Fibroblast of pulmonary artery (primary cell): ENCODE measurements around the gene FYCO1.

Experiments
- DNase-seq: peaks from one replicate; pipeline ENCODE4 v3.0.0-alpha.2; 2010; ENCODE audit warnings: low read depth
- H3K4me3 ChIP-seq: replicated peaks from 2 replicates; pipeline ENCODE4 v1.5.1; 2011; ENCODE audit warnings: low read depth, mild to moderate bottlenecking, control low read depth, low read length, moderate library complexity
- TF ChIP-seq, protein P1 (sequence below): IDR thresholded peaks from 2 replicates; pipeline ENCODE4 v1.5.1; 2011; ENCODE audit warnings: mild to moderate bottlenecking, control low read depth, low read length, inconsistent platforms; ENCODE audit errors: missing control alignments

FYCO1 gene

DNA sequence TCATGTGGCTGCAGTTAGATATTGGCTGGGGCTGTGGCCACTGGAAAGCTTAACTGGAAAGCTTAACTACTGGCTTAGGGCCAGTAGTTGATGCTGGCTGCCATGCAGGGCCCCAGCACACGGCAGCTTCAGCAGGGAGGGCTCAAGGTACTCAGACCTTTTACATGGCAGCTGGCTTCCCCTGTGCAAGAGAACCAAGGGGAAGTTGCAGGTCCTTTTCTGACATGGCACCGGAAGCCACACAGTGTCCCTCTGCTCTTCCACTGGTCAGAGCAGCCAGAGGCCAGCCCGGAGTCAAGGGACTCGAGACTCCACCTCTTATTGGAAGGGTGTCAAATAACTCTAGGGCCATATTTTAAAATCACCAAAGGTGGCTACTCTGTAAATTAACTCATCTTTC is 84.7 kb downstream of the FYCO1 start:
- no peak for DNase-seq
- TF ChIP-seq, protein P1, sequence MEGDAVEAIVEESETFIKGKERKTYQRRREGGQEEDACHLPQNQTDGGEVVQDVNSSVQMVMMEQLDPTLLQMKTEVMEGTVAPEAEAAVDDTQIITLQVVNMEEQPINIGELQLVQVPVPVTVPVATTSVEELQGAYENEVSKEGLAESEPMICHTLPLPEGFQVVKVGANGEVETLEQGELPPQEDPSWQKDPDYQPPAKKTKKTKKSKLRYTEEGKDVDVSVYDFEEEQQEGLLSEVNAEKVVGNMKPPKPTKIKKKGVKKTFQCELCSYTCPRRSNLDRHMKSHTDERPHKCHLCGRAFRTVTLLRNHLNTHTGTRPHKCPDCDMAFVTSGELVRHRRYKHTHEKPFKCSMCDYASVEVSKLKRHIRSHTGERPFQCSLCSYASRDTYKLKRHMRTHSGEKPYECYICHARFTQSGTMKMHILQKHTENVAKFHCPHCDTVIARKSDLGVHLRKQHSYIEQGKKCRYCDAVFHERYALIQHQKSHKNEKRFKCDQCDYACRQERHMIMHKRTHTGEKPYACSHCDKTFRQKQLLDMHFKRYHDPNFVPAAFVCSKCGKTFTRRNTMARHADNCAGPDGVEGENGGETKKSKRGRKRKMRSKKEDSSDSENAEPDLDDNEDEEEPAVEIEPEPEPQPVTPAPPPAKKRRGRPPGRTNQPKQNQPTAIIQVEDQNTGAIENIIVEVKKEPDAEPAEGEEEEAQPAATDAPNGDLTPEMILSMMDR: no peak

DNA sequence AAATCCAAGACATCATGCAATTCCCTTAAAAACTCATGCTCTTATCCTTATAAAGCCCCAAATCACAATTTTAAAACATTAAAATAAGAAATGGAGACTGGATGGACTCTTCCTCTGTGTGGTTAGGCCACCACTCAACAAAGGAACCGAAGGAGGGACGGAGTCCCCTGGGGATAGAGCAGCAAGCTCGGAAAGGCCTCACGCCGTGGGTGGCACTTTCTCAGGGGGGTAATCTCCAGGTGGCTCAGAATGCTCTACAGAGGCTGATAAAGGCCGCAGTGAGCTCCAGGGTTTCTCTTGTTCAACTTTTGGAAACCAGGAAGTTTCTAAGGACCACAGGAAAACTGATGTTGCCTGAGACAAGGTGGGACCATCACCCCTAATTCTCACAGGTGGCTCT is 86.1 kb downstream of the FYCO1 start:
- no peak for DNase-seq
- no peak overlapping the region for H3K4me3 ChIP-seq
- TF ChIP-seq, protein P1: no peak

More for the DNA sequence above, 84.7 kb downstream of the FYCO1 start:
- H3K4me3 ChIP-seq: no peak overlapping the region

DNA sequence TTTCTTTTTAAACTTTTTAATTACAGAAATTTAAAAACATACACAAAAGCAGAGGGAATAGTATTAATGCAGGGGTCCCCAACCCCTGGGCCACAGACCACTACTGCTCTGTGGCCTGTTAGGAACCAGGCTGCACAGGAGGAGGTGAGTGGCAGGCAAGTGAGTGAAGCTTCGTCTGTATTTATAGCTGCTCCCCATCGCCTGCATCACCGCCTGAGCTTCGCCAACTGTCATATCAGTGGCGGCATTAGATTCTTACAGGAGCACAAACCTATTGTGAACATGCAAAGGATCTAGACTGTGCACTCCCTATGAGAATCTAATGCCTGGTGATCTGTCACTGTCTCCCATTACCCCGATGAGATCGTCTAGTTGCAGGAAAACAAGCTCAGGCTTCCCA is 86.9 kb downstream of the FYCO1 start:
- DNase-seq: no peak
- TF ChIP-seq, protein P1: no peak
- no peak overlapping the region for H3K4me3 ChIP-seq

DNA sequence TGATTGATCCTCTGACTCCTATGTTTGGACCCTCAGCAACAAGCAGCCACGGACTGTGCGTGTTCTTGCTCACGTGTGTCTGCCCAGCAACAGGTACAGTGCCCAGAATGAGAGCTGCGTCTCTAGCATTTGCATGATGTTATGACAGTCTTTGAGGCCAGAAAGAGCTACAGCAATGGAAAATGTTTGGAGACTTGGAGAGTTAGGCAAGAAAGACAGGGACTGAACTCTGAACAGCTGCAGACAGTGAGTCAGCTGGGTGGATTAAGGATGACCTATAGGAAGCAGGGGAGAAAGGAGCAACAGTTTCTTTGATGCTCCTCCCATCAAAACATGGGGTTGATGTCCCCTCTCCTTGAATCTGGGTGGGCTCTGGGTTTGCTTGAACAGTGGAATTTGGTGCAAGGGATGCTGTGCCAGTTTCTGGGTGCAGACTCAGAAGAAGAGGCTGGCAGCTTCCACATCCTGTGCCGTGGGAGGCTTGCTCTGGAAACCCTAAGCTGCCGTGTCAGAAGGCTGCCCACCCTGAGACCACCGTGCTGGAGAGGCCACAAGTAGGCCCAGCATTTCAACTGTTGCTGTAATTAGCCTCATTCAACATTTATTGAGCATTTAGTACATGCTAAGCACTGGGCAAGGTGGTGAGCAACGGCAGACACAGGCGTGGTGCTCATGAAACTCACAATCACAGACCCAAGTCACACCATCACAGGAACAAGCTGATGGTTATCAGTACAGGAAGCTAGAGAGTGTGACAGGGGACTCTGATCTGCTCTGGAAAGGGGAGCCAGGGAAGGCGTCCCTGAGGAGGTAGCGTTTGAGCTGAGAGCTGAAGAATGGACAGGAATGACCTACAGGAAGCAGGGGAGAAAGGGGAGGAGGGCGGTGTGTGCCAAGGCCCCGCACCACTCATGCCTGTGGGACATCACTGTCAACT is 87.6 kb downstream of the FYCO1 start:
- TF ChIP-seq, protein P1: no peak
- no peak overlapping the region for H3K4me3 ChIP-seq
- peak; percentile 42 for DNase-seq

DNA sequence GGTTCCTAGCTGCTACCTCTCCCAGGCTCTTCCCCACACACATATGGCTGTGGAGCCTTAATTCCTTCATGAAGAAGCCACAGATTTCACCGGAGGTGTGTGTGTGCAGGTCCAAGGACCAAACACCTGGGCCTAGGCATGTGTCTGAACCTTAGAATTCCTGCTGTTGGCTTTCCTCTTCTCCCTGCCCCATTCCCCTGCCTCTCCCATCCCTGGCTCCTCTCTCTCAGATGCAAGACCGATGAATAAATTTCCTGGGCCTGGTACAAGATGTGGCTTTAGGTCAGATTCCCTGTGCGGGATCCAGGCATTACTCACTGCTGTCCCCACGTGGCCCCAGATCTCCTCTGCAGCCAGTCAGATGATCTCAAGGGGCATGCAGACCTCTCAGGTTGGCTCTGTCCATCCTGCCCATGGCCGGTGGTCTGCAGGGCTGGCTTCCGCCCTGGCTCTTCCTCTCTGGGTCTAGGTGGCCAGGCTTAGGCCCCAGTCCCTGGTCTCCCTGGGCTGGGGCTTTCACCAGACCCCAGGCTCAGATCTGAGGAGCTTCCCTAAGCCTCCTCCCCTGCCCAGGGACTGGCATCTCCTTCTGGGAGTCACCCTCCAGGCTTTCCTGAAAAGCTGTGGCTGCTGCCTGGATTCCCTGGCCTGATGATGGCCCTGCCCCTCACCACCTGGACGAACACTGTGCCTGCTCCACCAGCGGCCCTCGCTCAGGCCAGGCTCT is 88.8 kb downstream of the FYCO1 start:
- H3K4me3 ChIP-seq: no peak overlapping the region
- TF ChIP-seq, protein P1: peak; percentile 61
- peak; percentile 65 for DNase-seq

DNA sequence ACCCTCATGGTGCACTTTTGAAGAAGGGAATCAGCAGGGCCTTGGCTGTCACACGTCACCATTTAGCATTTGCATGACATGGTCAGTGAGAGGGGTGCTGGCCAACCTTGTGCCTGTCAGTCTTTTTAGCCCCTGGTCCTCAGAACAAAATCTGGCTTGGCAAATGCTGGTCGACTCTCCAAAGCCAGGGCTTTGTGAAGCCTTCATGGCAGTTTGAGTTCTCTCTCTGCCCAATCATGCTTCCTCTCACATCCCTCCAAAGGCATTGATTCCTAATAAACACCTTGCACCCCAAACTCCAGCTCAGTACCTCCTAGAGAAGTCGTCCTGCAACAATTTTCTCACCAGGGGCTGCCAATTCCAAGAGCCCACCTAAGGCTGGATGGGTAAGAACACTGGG is 89.9 kb downstream of the FYCO1 start:
- DNase-seq: no peak
- TF ChIP-seq, protein P1: no peak
- H3K4me3 ChIP-seq: no peak overlapping the region
